Peyer's patch (tissue), 4 donors: Measurements from ENCODE around the gene SNX17. TPM values are rescaled to one million over a fixed set of nuclear protein-coding genes. Genes with fewer than 3 reads are reported as not detected.

Experiments
- DNase-seq, 3 donors: peaks; one replicate each; pipeline ENCODE4 v3.0.0-alpha.2; 2017 to 2019
- H3K27ac ChIP-seq, 4 donors: fragments of 200-600 bp; sonication (generic); one replicate each; pipeline ENCODE4 v1.5.1; 2016 to 2019
- H3K27me3 ChIP-seq, 2 donors: fragments of 200-600 bp; sonication (generic); one replicate each; pipeline ENCODE4 v1.5.1; 2019
- H3K36me3 ChIP-seq, 3 donors: fragments of 200-600 bp; sonication (generic); one replicate each; pipeline ENCODE4 v1.5.1; 2016 to 2019
- H3K4me1 ChIP-seq, 4 donors: fragments of 200-600 bp; sonication (generic); one replicate each; pipeline ENCODE4 v1.5.1; 2016 to 2019
- H3K4me3 ChIP-seq, 4 donors: fragments of 200-600 bp; sonication (generic); 1 replicate in 3 of 4; 2 replicates in 1 of 4; pipeline ENCODE4 v1.5.1; 2016 to 2019; ENCODE audit warnings: mild to moderate bottlenecking in 1 of 4
- H3K9me3 ChIP-seq, 4 donors: fragments of 200-600 bp; sonication (generic); one replicate each; pipeline ENCODE4 v1.5.1; 2016 to 2019; ENCODE audit warnings: mild to moderate bottlenecking in 1 of 4
- CTCF ChIP-seq, 6 experiments: fragments of 450-650 bp in 4 of 6; fragments of 200-600 bp in 2 of 6; sonication (generic) in 1 of 6; IDR thresholded peaks; one replicate each; pipeline ENCODE4 v1.5.1; 2017 to 2019; ENCODE audit warnings: antibody characterized with exemption in 6 of 6, mild to moderate bottlenecking in 3 of 6, moderate library complexity in 1 of 6
- POLR2A ChIP-seq, 2 donors: fragments of 450-650 bp; IDR thresholded peaks; one replicate each; pipeline ENCODE4 v1.5.1; 2017; ENCODE audit warnings: antibody characterized with exemption in 2 of 2, mild to moderate bottlenecking in 2 of 2, moderate library complexity in 2 of 2
- total RNA-seq, 4 donors: library from RNA; depleted of rRNA; stranded (reverse); fragments of >200 nt; gene quantifications; one replicate each; pipeline ENCODE4 v1.1.0, GENCODE V29; 2016

The SNX17 gene
- total RNA-seq, 4 donors from 2014 or later = 75.1 to 88.2 (median 77.1) TPM

GRCh38 chr2:27370816-27371620 is 602 bp downstream of the SNX17 start:
- DNase-seq = peak; percentile 58 to 68 (median 58)
- H3K36me3 ChIP-seq = peaks cover 0 to 60% (median 4%) of the 10 kb centered on the region in 3 donors

GRCh38 chr2:27372937-27373336 is 2.5 kb downstream of the SNX17 start:
- H3K9me3 ChIP-seq = no peaks in the 10 kb centered on the region
- no peak for DNase-seq
- H3K27ac ChIP-seq = no peak overlapping the region
- H3K4me3 ChIP-seq = no peak overlapping the region
- H3K36me3 ChIP-seq = peaks cover 0 to 60% (median 0%) of the 10 kb centered on the region in 3 donors
- no peak for TF ChIP-seq POLR2A (IDR thresholded peaks at IDR 0.05)
- H3K4me1 ChIP-seq = peaks cover 0 to 27% (median 11%) of the 10 kb centered on the region in 4 donors
- H3K27me3 ChIP-seq = no peaks in the 10 kb centered on the region

More at GRCh38 chr2:27370816-27371620, 602 bp downstream of the SNX17 start:
- Histone ChIP-seq H3K4me1 (peaks cover 0 to 27% (median 11%) of the 10 kb centered on the region in 4 donors), H3K27ac (peak overlapping the region; percentile 74 to 90 (median 88)), H3K4me3 (peak overlapping the region; percentile 77 to 89 (median 78)), H3K9me3 (no peaks in the 10 kb centered on the region), H3K27me3 (no peaks in the 10 kb centered on the region)
- TF ChIP-seq CTCF (IDR thresholded peaks at IDR 0.05) (no peak), POLR2A (IDR thresholded peaks at IDR 0.05) (peak; percentile 17 to 60)

- no peak overlapping the region for H3K27ac ChIP-seq
- H3K4me1 ChIP-seq = peaks cover 0 to 31% (median 11%) of the 10 kb centered on the region in 4 donors
- H3K9me3 ChIP-seq = no peaks in the 10 kb centered on the region
- no peaks in the 10 kb centered on the region for H3K27me3 ChIP-seq
- no peak for TF ChIP-seq CTCF (IDR thresholded peaks at IDR 0.05)
- no peak for TF ChIP-seq POLR2A (IDR thresholded peaks at IDR 0.05)
- H3K36me3 ChIP-seq = peaks cover 0 to 60% (median 0%) of the 10 kb centered on the region in 3 donors
- H3K4me3 ChIP-seq = no peak overlapping the region
- no peak for DNase-seq
Measured at GRCh38 chr2:27373567-27373966, 3.2 kb downstream of the SNX17 start.

GRCh38 chr2:27375513-27376099 is 5.2 kb downstream of the SNX17 start:
- DNase-seq = no peak
- Histone ChIP-seq H3K27me3 (no peaks in the 10 kb centered on the region), H3K9me3 (no peaks in the 10 kb centered on the region), H3K4me1 (peaks cover 0 to 36% (median 6%) of the 10 kb centered on the region in 4 donors), H3K27ac (no peak overlapping the region), H3K36me3 (peaks cover 0 to 61% (median 0%) of the 10 kb centered on the region in 3 donors), H3K4me3 (no peak overlapping the region)
- TF ChIP-seq POLR2A (IDR thresholded peaks at IDR 0.05) (no peak), CTCF (IDR thresholded peaks at IDR 0.05) (no peak)

- H3K27me3 ChIP-seq = no peaks in the 10 kb centered on the region
- no peak for TF ChIP-seq CTCF (IDR thresholded peaks at IDR 0.05)
- no peak for TF ChIP-seq POLR2A (IDR thresholded peaks at IDR 0.05)
- no peak overlapping the region for H3K4me3 ChIP-seq
- no peak for DNase-seq
- H3K36me3 ChIP-seq = peaks cover 0 to 61% (median 0%) of the 10 kb centered on the region in 3 donors
- H3K27ac ChIP-seq = no peak overlapping the region
- H3K4me1 ChIP-seq = peaks cover 0 to 38% (median 6%) of the 10 kb centered on the region in 4 donors
- H3K9me3 ChIP-seq = no peaks in the 10 kb centered on the region
Measured at GRCh38 chr2:27376151-27376865, 5.9 kb downstream of the SNX17 start.
